PFSK-1 (cell line): ENCODE data around the gene MAGI1.

ENCODE experiments used
- FOXP2 ChIP-seq: optimal IDR thresholded peaks from 2 replicates; pipeline ENCODE3; 2011; ENCODE audit warnings: borderline replicate concordance, control low read depth, inconsistent platforms; ENCODE audit not compliant: insufficient read depth; ENCODE audit errors: extremely low read length, extremely low read depth
- POLR2AphosphoS5 ChIP-seq: IDR thresholded peaks from 2 replicates; pipeline ENCODE4 v1.6.1; 2012; ENCODE audit warnings: low read depth, mild to moderate bottlenecking, control low read depth, low read length, moderate library complexity
- SIN3A ChIP-seq: IDR thresholded peaks from 2 replicates; pipeline ENCODE4 v1.6.1; 2012; ENCODE audit warnings: mild to moderate bottlenecking, low read length, moderate library complexity, borderline replicate concordance; ENCODE audit not compliant: insufficient read depth
- TAF1 ChIP-seq: IDR thresholded peaks from 2 replicates; pipeline ENCODE4 v1.6.1; 2012; ENCODE audit warnings: low read length, control low read depth, borderline replicate concordance; ENCODE audit not compliant: insufficient read depth
- TF ChIP-seq, protein P1 (sequence below), 2 experiments: IDR thresholded peaks; 2 replicates each; pipeline versions ENCODE4 v1.6.1 to v1.8.0; 2011 to 2012; ENCODE audit warnings: low read depth in 2 of 2, low read length in 2 of 2, control low read depth in 1 of 2, inconsistent platforms in 1 of 2, mild to moderate bottlenecking in 1 of 2, moderate library complexity in 1 of 2; ENCODE audit not compliant: insufficient read depth in 1 of 2

DNA sequence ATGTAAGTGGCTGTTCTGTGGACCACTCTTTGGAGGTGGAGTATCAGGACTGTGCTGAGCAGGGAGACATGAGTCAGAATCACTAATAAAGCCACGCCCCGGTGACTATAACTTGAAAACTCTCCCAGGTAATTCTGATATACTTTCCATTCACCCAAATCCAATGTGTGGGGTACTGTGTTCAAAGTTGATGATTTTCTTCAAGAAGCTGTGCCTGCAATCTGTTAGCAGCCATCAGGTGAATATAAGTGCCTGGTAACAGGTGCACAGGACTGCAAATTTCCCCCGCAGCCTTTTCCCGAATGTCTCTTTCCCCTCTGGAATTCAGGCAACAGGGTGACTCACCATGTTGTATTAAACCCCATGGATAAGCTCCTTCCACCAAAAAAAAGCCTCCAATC, 17.0 kb downstream of the MAGI1 start:
- TF ChIP-seq, protein P1, sequence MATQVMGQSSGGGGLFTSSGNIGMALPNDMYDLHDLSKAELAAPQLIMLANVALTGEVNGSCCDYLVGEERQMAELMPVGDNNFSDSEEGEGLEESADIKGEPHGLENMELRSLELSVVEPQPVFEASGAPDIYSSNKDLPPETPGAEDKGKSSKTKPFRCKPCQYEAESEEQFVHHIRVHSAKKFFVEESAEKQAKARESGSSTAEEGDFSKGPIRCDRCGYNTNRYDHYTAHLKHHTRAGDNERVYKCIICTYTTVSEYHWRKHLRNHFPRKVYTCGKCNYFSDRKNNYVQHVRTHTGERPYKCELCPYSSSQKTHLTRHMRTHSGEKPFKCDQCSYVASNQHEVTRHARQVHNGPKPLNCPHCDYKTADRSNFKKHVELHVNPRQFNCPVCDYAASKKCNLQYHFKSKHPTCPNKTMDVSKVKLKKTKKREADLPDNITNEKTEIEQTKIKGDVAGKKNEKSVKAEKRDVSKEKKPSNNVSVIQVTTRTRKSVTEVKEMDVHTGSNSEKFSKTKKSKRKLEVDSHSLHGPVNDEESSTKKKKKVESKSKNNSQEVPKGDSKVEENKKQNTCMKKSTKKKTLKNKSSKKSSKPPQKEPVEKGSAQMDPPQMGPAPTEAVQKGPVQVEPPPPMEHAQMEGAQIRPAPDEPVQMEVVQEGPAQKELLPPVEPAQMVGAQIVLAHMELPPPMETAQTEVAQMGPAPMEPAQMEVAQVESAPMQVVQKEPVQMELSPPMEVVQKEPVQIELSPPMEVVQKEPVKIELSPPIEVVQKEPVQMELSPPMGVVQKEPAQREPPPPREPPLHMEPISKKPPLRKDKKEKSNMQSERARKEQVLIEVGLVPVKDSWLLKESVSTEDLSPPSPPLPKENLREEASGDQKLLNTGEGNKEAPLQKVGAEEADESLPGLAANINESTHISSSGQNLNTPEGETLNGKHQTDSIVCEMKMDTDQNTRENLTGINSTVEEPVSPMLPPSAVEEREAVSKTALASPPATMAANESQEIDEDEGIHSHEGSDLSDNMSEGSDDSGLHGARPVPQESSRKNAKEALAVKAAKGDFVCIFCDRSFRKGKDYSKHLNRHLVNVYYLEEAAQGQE (IDR thresholded peaks at IDR 0.05; ENCODE audit: insufficient read depth in 1 of 2, low read depth in 2 of 2, low read length in 2 of 2) = no peak
- TF ChIP-seq TAF1 (no peak), SIN3A (no peak), POLR2AphosphoS5 (no peak), FOXP2 (no peak)
